ENCODE measurements around the gene CYP2E1.

- TF ChIP-seq POLR2A (IDR thresholded peaks at IDR 0.05) = no peak
- TF ChIP-seq CTCF (IDR thresholded peaks at IDR 0.05) = no peak
Measured at GRCh38 chr10:133534417-133534816, 7.3 kb downstream of the CYP2E1 start.
